ENCODE data around the gene ZBED6.

DNA sequence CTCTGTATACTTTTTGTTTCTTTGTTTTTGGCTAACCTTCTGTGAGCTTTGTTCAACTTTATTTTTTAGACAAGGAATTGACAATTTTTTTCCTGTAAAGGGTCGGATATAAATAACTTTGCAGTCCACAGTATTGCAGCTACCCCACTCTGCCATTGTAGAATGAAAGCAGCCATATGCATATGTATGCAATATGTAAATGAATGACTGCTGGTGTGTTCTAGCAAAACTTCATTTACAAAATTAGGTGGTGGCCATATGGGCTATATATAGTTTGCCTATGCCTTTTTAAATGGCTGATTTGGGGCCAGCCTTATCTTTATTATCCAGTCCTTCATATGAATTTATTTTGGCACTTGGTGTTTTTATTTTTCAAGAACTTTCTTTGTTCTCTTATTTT is 48.0 kb downstream of the ZBED6 start:
- TF ChIP-seq, protein P1, sequence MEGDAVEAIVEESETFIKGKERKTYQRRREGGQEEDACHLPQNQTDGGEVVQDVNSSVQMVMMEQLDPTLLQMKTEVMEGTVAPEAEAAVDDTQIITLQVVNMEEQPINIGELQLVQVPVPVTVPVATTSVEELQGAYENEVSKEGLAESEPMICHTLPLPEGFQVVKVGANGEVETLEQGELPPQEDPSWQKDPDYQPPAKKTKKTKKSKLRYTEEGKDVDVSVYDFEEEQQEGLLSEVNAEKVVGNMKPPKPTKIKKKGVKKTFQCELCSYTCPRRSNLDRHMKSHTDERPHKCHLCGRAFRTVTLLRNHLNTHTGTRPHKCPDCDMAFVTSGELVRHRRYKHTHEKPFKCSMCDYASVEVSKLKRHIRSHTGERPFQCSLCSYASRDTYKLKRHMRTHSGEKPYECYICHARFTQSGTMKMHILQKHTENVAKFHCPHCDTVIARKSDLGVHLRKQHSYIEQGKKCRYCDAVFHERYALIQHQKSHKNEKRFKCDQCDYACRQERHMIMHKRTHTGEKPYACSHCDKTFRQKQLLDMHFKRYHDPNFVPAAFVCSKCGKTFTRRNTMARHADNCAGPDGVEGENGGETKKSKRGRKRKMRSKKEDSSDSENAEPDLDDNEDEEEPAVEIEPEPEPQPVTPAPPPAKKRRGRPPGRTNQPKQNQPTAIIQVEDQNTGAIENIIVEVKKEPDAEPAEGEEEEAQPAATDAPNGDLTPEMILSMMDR (IDR thresholded peaks at IDR 0.05; ENCODE audit: insufficient read depth, low read depth, low read length), result no peak
- TF ChIP-seq EZH2 (IDR thresholded peaks at IDR 0.05; ENCODE audit: insufficient read depth, low read length), result no peak

Data from astrocyte (in vitro differentiated cells and primary cell).